ENCODE measurements around the gene FGF7.
"Not testable (repeated sequence)": the region's sequence is repeated elsewhere in the genome, so short reads cannot be mapped to it uniquely, and the experiment has no call there.

DNA sequence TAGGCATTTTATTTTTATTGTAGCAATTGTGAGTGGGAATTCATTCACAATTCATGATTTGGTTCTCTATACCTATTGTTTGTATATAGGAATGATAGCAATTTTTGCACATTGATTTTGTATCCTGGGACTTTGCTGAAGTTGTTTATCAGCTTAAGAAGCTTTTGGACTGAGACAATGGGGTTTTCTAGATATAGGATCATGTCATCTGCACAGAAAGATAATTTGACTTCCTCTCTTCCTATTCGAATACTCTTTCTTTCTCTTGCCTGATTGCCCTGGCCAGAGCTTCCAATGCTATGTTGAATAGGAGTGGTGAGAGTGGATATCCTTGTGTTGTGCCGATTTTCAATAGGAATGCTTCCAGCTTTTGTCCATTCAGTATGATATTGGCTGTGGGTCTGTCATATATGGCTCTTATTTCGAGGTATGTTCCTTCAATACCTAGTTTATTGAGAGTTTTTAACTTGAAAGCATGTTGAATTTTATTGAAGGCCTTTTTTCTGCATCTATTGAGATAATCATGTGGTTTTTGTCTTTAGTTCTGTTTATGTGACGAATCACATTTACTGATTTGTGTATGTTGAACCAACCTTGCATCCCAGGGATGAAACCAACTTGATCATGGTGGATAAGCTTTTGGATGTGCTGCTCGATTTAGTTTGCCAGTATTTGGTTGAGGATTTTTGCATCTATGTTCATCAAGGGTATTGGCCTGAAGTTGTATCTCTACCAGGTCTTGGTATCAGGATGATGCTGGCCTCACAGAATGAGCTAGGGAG, 20.3 kb upstream of the FGF7 start:
- TF ChIP-seq, protein P1, sequence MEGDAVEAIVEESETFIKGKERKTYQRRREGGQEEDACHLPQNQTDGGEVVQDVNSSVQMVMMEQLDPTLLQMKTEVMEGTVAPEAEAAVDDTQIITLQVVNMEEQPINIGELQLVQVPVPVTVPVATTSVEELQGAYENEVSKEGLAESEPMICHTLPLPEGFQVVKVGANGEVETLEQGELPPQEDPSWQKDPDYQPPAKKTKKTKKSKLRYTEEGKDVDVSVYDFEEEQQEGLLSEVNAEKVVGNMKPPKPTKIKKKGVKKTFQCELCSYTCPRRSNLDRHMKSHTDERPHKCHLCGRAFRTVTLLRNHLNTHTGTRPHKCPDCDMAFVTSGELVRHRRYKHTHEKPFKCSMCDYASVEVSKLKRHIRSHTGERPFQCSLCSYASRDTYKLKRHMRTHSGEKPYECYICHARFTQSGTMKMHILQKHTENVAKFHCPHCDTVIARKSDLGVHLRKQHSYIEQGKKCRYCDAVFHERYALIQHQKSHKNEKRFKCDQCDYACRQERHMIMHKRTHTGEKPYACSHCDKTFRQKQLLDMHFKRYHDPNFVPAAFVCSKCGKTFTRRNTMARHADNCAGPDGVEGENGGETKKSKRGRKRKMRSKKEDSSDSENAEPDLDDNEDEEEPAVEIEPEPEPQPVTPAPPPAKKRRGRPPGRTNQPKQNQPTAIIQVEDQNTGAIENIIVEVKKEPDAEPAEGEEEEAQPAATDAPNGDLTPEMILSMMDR (IDR thresholded peaks at IDR 0.05) = not testable (repeated sequence)
- TF ChIP-seq EP300, POLR2A (IDR thresholded peaks at IDR 0.05): not testable (repeated sequence)
